Fibroblast of the aortic adventitia (primary cell): ENCODE measurements around the gene MYCN. TPM values are rescaled to one million over a fixed set of nuclear protein-coding genes. Genes with fewer than 3 reads are reported as not detected.

ENCODE experiments used
- DNase-seq: peaks from one replicate; pipeline ENCODE4 v3.0.0-alpha.2; 2010; ENCODE audit warnings: low read depth
- H3K4me3 ChIP-seq: 2 replicates; pipeline ENCODE4 v1.5.1; 2011; ENCODE audit warnings: low read depth, mild to moderate bottlenecking, control low read depth, low read length, moderate library complexity
- CTCF ChIP-seq: IDR thresholded peaks from 2 replicates; pipeline ENCODE4 v1.5.1; 2011; ENCODE audit warnings: mild to moderate bottlenecking, low read length, control low read depth, inconsistent platforms; ENCODE audit not compliant: insufficient read depth
- total RNA-seq: library from RNA; depleted of rRNA; stranded (reverse); fragments of >200 nt; gene quantifications from 2 replicates; pipeline ENCODE4 v1.2.3, GENCODE V29; 2012; ENCODE audit warnings: low replicate concordance

The MYCN gene
- total RNA-seq, 1 donor: not detected

DNA sequence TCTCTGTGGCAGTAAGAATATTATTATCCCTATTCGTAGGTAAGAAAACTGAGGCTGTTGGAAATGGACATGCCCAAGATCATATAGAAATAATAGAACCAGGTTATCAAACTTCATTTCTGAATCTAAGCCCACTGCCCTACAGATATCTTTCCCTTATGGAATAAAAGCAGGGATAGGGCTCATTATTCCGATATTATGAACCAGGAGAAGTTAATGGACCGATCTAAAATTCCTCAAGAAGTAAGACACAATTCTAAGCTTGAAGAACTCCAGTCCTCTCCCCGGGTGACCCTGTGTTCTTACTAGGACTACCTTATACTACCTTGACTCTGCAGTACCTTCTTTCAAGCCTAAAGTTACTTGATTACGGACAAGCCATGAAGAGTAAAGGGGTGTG is 8.4 kb upstream of the MYCN start:
- H3K4me3 ChIP-seq: no peak overlapping the region
- no peak for DNase-seq
- no peak for TF ChIP-seq CTCF

DNA sequence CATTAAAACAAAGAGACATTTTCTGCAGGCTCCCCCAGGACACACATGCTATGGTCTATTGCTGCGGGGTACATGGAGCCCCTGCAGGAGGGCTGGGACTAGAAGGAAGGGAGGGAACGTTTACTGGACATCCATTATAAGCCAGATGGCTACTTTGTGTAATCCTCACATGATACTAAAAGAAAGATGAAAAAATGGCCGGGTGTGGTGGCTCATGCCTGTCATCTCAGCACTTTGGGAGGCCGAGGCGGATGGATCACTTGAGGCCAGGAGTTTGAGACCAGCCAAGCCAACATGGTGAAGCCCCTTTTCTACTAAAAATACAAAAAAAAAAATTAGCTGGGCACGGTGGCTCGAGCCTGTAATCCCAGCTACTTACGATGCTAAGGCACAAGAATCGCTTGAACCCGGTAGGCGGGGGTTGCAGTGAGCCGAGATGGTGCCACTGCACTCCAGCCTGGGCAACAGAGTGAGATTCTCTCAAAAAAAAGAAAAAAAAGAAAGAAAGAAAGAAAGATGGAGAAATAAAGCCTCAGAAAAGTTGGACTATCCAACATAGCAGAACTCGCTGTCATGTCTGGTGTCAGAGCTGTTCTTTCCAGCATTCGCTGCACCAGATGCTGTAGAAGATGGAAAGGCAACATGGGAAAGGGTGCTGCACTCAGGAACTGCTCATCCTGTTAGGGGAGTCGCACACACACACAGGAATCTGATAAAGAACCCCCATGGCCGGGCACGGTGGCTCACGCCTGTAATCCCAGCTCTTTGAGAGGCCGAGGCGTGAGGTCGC is 7.8 kb upstream of the MYCN start:
- H3K4me3 ChIP-seq: no peak overlapping the region
- no peak for TF ChIP-seq CTCF

GRCh38 chr2:15933184-15933845 is 7.0 kb upstream of the MYCN start:
- TF ChIP-seq CTCF: no peak
- DNase-seq: no peak
- H3K4me3 ChIP-seq: no peak overlapping the region

More for the DNA sequence above, 7.8 kb upstream of the MYCN start:
- no peak for DNase-seq

- TF ChIP-seq CTCF: no peak
- H3K4me3 ChIP-seq: no peak overlapping the region
- no peak for DNase-seq
Measured at GRCh38 chr2:15934291-15934945, 5.9 kb upstream of the MYCN start.

DNA sequence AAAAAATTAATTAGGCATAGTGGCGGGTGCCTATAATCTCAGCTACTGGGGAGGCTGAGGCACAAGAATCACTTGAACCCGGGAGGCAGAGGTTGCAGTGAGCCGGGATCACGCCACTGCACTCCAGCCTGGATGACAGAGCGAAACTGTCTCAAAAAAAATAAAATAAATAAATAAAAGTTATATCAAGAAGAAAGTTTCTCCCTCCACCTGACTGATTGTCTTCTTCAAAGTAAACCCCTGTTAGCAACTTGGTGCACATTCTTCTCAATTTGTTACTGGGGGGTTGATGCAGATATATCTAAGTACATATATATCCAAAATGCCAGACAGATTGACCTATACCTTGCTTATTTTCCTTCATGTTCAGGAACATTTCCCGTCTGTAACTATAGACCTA is 5.2 kb upstream of the MYCN start:
- no peak overlapping the region for H3K4me3 ChIP-seq
- no peak for DNase-seq
- no peak for TF ChIP-seq CTCF

DNA sequence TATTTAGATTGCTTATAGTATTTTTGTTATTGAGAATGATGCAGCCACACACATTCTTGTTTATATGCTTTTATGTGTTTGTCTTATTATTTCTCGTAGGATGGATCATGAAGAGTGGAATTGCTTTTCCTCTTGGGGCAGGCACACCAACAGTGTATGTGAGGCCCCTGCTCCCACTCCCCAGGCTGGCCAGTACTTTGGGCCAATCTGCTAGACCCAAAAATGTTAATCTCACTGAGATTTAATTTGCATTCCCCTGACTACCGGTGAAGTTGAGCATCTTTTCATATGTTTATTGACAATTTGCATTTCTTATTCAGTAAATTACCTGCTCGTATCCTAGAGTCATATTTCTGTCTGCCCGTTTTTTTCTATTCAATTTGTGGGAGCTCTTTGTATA is 4.7 kb upstream of the MYCN start:
- no peak overlapping the region for H3K4me3 ChIP-seq
- no peak for DNase-seq
- no peak for TF ChIP-seq CTCF
